Panc1 (cell line): ENCODE results near the gene IL2RA. TPM values are rescaled to one million over a fixed set of nuclear protein-coding genes. Genes with fewer than 3 reads are reported as not detected.

Experiments
- ATAC-seq: fragments of 200-7000 bp; cut with Tn5 transposase; 2 replicates; pipeline ENCODE4 v1.9.1; 2020; ENCODE audit warnings: mild to moderate bottlenecking, moderate library complexity
- BruUV-seq: library from RNA; stranded (reverse); fragments of 400-500 nt; replicated peaks from 2 replicates; lab custom pipeline; 2021; lab: Mats Ljungman, UMichigan
- CTCF ChIA-PET: fragments of 300-600 bp; sonication (Branson Sonifier 250); formaldehyde crosslinking; loops from one replicate; lab custom pipeline; 2022; ENCODE audit warnings: antibody characterized with exemption; lab: Charles Lee
- POLR2A ChIA-PET: fragments of 300-600 bp; sonication (Branson Sonifier 250); formaldehyde crosslinking; loops from one replicate; lab custom pipeline; 2022; ENCODE audit warnings: antibody characterized with exemption; lab: Charles Lee
- DNase-seq: peaks from one replicate; pipeline ENCODE4 v3.0.0-alpha.2; 2010; ENCODE audit warnings: low read depth, low spot score
- H3K27ac ChIP-seq: 2 replicates; pipeline ENCODE4 v1.5.1; 2011; ENCODE audit warnings: mild to moderate bottlenecking, low read length, inconsistent platforms
- H3K27me3 ChIP-seq: fragments of 200-500 bp; sonication (Bioruptor generic); 2 replicates; pipeline ENCODE4 v1.6.0; 2014; ENCODE audit warnings: low read length, inconsistent platforms; ENCODE audit not compliant: control insufficient read depth, insufficient read depth
- H3K36me3 ChIP-seq: fragments of 200-500 bp; sonication (Bioruptor generic); 2 replicates; pipeline ENCODE4 v1.5.1; 2014; ENCODE audit warnings: inconsistent platforms, mild to moderate bottlenecking, low read length, moderate library complexity; ENCODE audit not compliant: control insufficient read depth, insufficient read depth
- H3K4me1 ChIP-seq: 2 replicates; pipeline ENCODE4 v1.5.1; 2011; ENCODE audit warnings: inconsistent platforms, mild to moderate bottlenecking, low read length, moderate library complexity; ENCODE audit not compliant: control insufficient read depth, insufficient read depth
- H3K4me3 ChIP-seq, 2 experiments: 2 replicates each; pipeline ENCODE4 v1.5.1; 2011 to 2012; ENCODE audit warnings: low read depth in 2 of 2, low read length in 2 of 2, mild to moderate bottlenecking in 2 of 2, inconsistent platforms in 1 of 2, moderate library complexity in 1 of 2
- H3K9me3 ChIP-seq: fragments of 200-500 bp; sonication (Bioruptor generic); 2 replicates; pipeline ENCODE4 v1.5.1; 2014; ENCODE audit warnings: low read depth, mild to moderate bottlenecking, inconsistent platforms, low read length, moderate library complexity; ENCODE audit not compliant: control insufficient read depth, insufficient read depth
- POLR2AphosphoS5 ChIP-seq: IDR thresholded peaks from 2 replicates; pipeline ENCODE4 v1.6.1; 2012; ENCODE audit warnings: mild to moderate bottlenecking, low read depth, low read length, moderate library complexity
- SIN3A ChIP-seq: IDR thresholded peaks from 2 replicates; pipeline ENCODE4 v1.6.1; 2012; ENCODE audit warnings: low read depth, mild to moderate bottlenecking, low read length, moderate library complexity, borderline replicate concordance; ENCODE audit not compliant: insufficient read depth
- TCF7L2 ChIP-seq: IDR thresholded peaks from 2 replicates; pipeline ENCODE4 v1.6.1; 2011; ENCODE audit warnings: mild to moderate bottlenecking, low read depth, low read length, inconsistent platforms
- in situ Hi-C: cut with HindIII; loops from 2 replicates; pipeline ENCODE4 v1.10.0; 2016; ENCODE audit warnings: low sequenced_read_pairs, low pct_unique_long_range_greater_than_20kb
- intact Hi-C: fragments of 100-400 bp; cut with micrococcal nuclease; formaldehyde crosslinking; loops from one replicate; pipeline ENCODE4 v1.10.0; 2022; ENCODE audit not compliant: unreplicated experiment
- total RNA-seq: library from RNA; stranded (reverse); gene quantifications from one replicate; pipeline ENCODE4 v1.2.1, GENCODE V29; 2021; ENCODE audit not compliant: unreplicated experiment
- TF ChIP-seq, protein P1 (sequence below): fragments of 450-650 bp; IDR thresholded peaks from 2 replicates; pipeline ENCODE4 v1.5.1; 2017; ENCODE audit warnings: mild to moderate bottlenecking
- TF ChIP-seq, protein P2 (sequence below), 2 experiments: IDR thresholded peaks; 2 replicates each; pipeline ENCODE4 v1.6.1; 2011 to 2012; ENCODE audit warnings: low read depth in 2 of 2, control low read depth in 1 of 2, low read length in 1 of 2, mild to moderate bottlenecking in 1 of 2, moderate library complexity in 1 of 2; ENCODE audit not compliant: insufficient read depth in 1 of 2

The IL2RA gene
- total RNA-seq, 1 experiment from 2014 or later: 0.33 TPM

DNA sequence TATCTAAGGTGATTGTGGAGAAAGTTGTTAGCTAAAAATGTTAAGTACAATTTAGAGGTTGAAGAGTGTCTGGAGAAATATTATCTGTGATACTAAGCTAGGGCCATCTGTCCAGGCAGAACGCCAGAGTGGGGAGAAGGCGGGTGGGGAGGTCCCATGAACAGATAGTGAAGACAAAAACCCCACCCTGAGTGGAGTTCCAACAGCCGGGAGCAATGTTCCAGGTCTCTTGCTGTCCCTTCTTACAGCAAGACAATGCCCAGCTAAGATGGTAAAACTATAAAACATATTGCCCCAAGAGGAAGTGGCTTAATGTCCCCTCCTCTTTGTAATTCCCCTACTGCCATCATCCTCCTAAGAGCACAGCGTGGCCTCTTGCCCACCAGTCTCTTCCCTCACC, 74.4 kb downstream of the IL2RA start:
- Histone ChIP-seq H3K4me1 (no peaks in the 10 kb centered on the region), H3K36me3 (no peaks in the 10 kb centered on the region; the same call in 1 of the 2 replicates), H3K27me3 (no peaks in the 10 kb centered on the region), H3K27ac (no peak overlapping the region), H3K4me3 (no peak overlapping the region), H3K9me3 (peaks cover 6% of the 10 kb centered on the region; the same call in 1 of the 2 replicates)
- TF ChIP-seq, protein P1, sequence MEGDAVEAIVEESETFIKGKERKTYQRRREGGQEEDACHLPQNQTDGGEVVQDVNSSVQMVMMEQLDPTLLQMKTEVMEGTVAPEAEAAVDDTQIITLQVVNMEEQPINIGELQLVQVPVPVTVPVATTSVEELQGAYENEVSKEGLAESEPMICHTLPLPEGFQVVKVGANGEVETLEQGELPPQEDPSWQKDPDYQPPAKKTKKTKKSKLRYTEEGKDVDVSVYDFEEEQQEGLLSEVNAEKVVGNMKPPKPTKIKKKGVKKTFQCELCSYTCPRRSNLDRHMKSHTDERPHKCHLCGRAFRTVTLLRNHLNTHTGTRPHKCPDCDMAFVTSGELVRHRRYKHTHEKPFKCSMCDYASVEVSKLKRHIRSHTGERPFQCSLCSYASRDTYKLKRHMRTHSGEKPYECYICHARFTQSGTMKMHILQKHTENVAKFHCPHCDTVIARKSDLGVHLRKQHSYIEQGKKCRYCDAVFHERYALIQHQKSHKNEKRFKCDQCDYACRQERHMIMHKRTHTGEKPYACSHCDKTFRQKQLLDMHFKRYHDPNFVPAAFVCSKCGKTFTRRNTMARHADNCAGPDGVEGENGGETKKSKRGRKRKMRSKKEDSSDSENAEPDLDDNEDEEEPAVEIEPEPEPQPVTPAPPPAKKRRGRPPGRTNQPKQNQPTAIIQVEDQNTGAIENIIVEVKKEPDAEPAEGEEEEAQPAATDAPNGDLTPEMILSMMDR: no peak
- TF ChIP-seq, protein P2, sequence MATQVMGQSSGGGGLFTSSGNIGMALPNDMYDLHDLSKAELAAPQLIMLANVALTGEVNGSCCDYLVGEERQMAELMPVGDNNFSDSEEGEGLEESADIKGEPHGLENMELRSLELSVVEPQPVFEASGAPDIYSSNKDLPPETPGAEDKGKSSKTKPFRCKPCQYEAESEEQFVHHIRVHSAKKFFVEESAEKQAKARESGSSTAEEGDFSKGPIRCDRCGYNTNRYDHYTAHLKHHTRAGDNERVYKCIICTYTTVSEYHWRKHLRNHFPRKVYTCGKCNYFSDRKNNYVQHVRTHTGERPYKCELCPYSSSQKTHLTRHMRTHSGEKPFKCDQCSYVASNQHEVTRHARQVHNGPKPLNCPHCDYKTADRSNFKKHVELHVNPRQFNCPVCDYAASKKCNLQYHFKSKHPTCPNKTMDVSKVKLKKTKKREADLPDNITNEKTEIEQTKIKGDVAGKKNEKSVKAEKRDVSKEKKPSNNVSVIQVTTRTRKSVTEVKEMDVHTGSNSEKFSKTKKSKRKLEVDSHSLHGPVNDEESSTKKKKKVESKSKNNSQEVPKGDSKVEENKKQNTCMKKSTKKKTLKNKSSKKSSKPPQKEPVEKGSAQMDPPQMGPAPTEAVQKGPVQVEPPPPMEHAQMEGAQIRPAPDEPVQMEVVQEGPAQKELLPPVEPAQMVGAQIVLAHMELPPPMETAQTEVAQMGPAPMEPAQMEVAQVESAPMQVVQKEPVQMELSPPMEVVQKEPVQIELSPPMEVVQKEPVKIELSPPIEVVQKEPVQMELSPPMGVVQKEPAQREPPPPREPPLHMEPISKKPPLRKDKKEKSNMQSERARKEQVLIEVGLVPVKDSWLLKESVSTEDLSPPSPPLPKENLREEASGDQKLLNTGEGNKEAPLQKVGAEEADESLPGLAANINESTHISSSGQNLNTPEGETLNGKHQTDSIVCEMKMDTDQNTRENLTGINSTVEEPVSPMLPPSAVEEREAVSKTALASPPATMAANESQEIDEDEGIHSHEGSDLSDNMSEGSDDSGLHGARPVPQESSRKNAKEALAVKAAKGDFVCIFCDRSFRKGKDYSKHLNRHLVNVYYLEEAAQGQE (IDR thresholded peaks at IDR 0.05; ENCODE audit: insufficient read depth in 1 of 2, low read depth in 2 of 2, low read length in 1 of 2): no peak
- no peak for TF ChIP-seq TCF7L2
- TF ChIP-seq POLR2AphosphoS5: no peak
- no peak for TF ChIP-seq SIN3A
- ATAC-seq (no peak), DNase-seq (no peak)
- intact Hi-C loops: no loop called here
- ChIA-PET CTCF (no interaction called here), POLR2A (no interaction called here)
- no TSS peak for BruUV-seq
- in situ Hi-C loops: no loop called here

DNA sequence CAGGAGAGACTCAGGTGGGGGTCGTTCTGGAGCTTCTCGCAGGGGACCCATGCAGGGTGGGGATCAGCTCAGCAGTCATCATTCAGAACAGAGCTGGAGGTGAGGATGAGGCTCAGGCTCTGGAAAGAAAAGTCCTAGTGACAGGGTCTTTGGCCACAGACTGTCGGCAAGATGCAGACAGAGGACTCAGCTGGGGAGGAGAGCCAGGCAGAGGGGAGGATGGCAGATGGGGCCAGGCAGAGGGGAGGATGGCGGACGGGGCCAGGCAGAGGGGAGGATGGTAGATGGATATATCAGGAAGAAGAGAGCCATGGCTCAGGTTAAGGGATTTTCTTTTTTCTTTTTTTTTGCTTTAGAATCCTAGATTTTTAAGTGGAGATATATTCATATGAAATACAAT, 77.1 kb downstream of the IL2RA start:
- H3K27ac ChIP-seq: no peak overlapping the region
- POLR2A ChIA-PET: no interaction called here
- no peaks in the 10 kb centered on the region for H3K9me3 ChIP-seq
- CTCF ChIA-PET: no interaction called here
- H3K4me1 ChIP-seq: no peaks in the 10 kb centered on the region
- in situ Hi-C loops: no loop called here
- TF ChIP-seq SIN3A (no peak), POLR2AphosphoS5 (no peak), TCF7L2 (no peak)
- TF ChIP-seq, protein P2 (IDR thresholded peaks at IDR 0.05; ENCODE audit: insufficient read depth in 1 of 2, low read depth in 2 of 2, low read length in 1 of 2): no peak
- TF ChIP-seq, protein P1: no peak
- intact Hi-C loops: no loop called here
- ATAC-seq (no peak), DNase-seq (no peak)
- no peaks in the 10 kb centered on the region; the same call in 1 of the 2 replicates for H3K36me3 ChIP-seq
- no peaks in the 10 kb centered on the region for H3K27me3 ChIP-seq
- no TSS peak for BruUV-seq
- H3K4me3 ChIP-seq: no peak overlapping the region
